Muscle layer of colon (tissue), 2 donors: Measurements from ENCODE around the gene PIR.

Experiments used
- H3K27ac ChIP-seq: one replicate; pipeline ENCODE4 v1.7.0; 2013; ENCODE audit warnings: low read depth, mild to moderate bottlenecking, low read length, moderate library complexity
- H3K27me3 ChIP-seq, 2 donors: one replicate each; pipeline ENCODE4 v1.7.0; 2013; ENCODE audit warnings: low read length in 2 of 2, mild to moderate bottlenecking in 2 of 2; ENCODE audit not compliant: insufficient read depth in 2 of 2, control insufficient read depth in 1 of 2
- H3K36me3 ChIP-seq: one replicate; pipeline ENCODE4 v1.7.0; 2013; ENCODE audit warnings: mild to moderate bottlenecking, low read length; ENCODE audit not compliant: insufficient read depth
- H3K4me1 ChIP-seq: one replicate; pipeline ENCODE4 v1.7.0; 2013; ENCODE audit warnings: mild to moderate bottlenecking, low read length; ENCODE audit not compliant: insufficient read depth
- H3K4me3 ChIP-seq, 2 donors: one replicate each; pipeline ENCODE4 v1.7.0; 2013; ENCODE audit warnings: low read length in 2 of 2, low read depth in 1 of 2, mild to moderate bottlenecking in 1 of 2, moderate library complexity in 1 of 2
- H3K9ac ChIP-seq: one replicate; pipeline ENCODE4 v1.7.0; 2013; ENCODE audit warnings: low read length
- H3K9me3 ChIP-seq: one replicate; pipeline ENCODE4 v1.7.0; 2013; ENCODE audit warnings: mild to moderate bottlenecking, low read length
- donor health status: abdominal sarcoma.
- donor health status: Adenocarcinoma of cecum.

Gene PIR

DNA sequence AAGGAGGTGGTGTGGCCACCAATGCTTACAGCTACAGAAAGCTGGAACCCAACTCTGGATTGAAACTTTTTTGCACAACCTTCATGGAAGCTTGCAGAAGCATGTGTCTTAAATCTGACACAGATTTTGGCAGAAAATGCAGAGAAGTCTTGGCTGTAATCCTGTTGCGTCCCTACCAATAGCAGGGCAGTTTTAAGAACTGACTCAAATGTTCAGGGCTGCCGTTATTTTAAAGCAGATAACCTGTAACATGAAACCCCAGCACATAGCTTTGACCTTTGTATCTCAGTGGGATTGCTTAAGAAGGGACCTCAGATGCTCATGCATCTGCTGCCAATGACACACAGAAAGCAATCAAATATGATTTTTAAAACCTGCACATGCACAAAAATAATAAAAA is 108.8 kb downstream of the PIR start, which contains the start of gene VEGFD:
Gene VEGFD, minus strand, starts transcription at position 110 of the 400 bp plus-strand sequence. CDS start 467 bp downstream, outside the sequence.
- Histone ChIP-seq H3K4me3 (no peak within 1 kb of the TSS), H3K27ac (no peak within 1 kb of the TSS), H3K9ac (no peak within 1 kb of the TSS), H3K9me3 (no peaks in the 10 kb centered on the region), H3K27me3 (peaks cover 0 to 8% of the 10 kb centered on the region in 2 donors), H3K4me1 (no peaks in the 10 kb centered on the region), H3K36me3 (no peaks in the 10 kb centered on the region)

- no peak overlapping the region for H3K27ac ChIP-seq
- peaks cover 0 to 8% of the 10 kb centered on the region in 2 donors for H3K27me3 ChIP-seq
- no peak overlapping the region for H3K4me3 ChIP-seq
Measured at GRCh38 chrX:15382813-15383212, 110.3 kb downstream of the PIR start.

DNA sequence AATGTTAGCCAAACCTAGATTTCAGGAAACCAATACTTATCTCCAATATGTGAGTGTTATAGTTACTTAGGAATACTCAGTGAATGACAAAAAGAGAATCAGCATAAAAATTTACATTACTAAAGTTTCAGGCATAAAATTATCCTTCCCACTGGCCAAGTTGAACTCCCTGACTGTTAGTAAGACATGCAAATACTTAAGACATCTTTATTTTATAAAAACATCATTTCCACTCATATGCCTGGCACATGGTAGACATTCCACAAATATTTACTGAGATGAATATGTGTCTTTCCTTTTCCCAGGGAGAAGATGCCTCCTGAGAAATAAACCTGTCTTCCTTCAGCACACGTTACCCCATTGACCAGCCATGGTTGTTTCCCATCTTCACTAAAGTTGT is 116.2 kb downstream of the PIR start:
- Histone ChIP-seq H3K27me3 (no peaks in the 10 kb centered on the region), H3K9me3 (no peaks in the 10 kb centered on the region), H3K4me1 (no peaks in the 10 kb centered on the region), H3K9ac (no peak overlapping the region), H3K27ac (no peak overlapping the region), H3K36me3 (no peaks in the 10 kb centered on the region), H3K4me3 (no peak overlapping the region)

More at GRCh38 chrX:15382813-15383212, 110.3 kb downstream of the PIR start:
- Histone ChIP-seq H3K9me3 (no peaks in the 10 kb centered on the region), H3K36me3 (no peaks in the 10 kb centered on the region), H3K4me1 (no peaks in the 10 kb centered on the region), H3K9ac (no peak overlapping the region)

DNA sequence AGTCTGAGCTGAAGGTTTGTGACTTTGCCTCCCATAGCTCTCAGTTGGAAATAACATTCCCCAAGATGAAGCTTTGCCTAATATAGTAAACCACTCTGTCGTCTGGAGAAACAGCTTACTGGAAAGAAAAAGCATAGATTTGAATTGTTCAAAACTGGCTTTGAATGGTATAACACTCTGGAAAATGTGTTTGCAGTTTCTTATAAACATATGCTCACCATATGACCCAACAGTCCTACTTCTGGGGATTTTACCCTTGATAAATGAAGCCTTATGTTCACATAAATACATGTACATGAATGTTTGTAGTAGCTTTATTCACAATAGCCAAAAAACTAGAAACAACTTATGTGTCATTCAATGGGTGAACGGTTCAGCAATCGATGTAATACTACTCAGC is 119.2 kb downstream of the PIR start:
- H3K27ac ChIP-seq = no peak overlapping the region
- no peak overlapping the region for H3K9ac ChIP-seq
- no peaks in the 10 kb centered on the region for H3K4me1 ChIP-seq
- H3K36me3 ChIP-seq = no peaks in the 10 kb centered on the region
- H3K9me3 ChIP-seq = no peaks in the 10 kb centered on the region
- no peak overlapping the region for H3K4me3 ChIP-seq
- H3K27me3 ChIP-seq = peaks cover 0 to 4% of the 10 kb centered on the region in 2 donors

DNA sequence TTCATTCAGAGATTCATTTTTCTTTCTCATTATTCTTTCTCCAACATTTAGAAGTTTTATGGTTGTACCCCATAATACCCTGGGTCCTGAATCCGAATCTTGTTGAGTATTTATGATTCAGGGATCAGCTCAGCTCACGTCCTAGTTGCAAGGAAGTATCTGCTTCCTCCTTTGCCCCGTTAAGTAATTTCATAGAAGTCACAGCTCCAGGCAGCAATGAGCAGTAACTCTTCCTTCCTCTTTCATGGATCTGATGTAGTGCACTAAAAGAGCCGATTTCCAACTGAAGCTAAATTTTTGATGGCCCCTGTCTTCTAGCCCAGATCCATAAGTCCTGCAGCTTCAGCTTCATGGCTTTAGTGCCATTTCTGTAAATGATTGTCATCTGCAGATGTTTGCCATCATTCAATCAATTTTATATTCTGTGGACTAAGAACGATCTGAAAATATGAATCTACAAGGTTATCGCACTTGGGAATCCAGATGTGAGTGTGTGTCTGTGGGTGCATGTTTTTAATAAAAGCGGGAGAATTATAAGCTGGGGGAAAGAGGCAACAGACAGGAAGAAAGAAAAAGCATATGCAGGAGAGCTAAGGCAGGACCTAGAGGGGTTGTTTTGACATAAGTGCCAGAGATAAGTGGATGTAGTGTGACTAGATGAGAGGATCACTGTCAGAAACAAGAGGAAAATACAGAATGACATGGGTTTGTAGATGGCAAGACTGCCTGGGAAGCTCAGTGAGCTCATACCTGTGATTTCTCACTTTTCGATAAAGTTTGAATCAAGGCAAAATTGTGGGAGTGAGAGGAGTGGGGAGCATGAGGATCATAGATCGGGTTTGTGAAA is 126.4 kb downstream of the PIR start:
- Histone ChIP-seq H3K9ac (no peak overlapping the region), H3K4me3 (no peak overlapping the region), H3K36me3 (no peaks in the 10 kb centered on the region), H3K27me3 (peaks cover 0 to 4% of the 10 kb centered on the region in 2 donors), H3K4me1 (no peaks in the 10 kb centered on the region), H3K27ac (no peak overlapping the region), H3K9me3 (no peaks in the 10 kb centered on the region)

DNA sequence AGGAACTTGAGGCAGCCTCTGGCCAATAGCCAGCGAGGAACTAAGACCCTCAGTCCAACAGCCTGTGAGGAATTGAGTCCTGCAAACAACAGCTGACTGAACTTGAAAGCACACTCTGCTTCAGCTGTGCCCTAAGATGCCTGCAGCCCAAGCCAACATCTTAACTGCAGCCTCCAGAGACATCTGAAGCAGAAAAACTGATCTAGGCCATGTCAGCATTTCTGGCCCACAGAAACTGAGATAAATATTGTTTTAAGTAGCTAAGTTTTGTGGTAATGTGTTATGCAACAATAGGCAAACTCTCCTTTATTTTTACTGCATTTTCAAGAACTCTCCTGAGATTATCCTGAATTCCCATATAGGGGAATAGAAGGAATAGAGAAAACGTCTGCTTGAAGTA is 133.4 kb downstream of the PIR start:
- Histone ChIP-seq H3K36me3 (no peaks in the 10 kb centered on the region), H3K27me3 (no peaks in the 10 kb centered on the region), H3K9ac (no peak overlapping the region), H3K4me1 (no peaks in the 10 kb centered on the region), H3K9me3 (no peaks in the 10 kb centered on the region), H3K27ac (no peak overlapping the region), H3K4me3 (no peak overlapping the region)

DNA sequence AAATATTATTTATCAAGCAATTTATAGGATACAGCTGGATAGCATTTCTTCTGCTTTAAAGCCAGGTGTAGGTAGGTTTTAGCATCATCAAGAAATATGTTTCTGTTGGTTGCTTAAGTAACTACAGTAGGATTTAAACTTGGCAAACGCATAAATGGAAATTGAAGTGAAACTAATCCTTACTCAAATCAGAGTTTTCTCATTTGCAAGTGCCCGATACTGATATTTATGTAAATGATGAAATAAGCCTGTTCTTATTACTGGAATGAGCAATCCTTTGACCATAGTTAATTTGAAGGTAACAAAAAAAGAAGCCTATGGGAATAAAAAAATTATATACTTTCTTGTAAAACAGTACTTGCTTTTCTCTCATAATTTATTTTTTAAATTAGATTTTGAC is 134.6 kb downstream of the PIR start:
- H3K27ac ChIP-seq = no peak overlapping the region
- no peaks in the 10 kb centered on the region for H3K36me3 ChIP-seq
- no peak overlapping the region for H3K4me3 ChIP-seq
- H3K9ac ChIP-seq = no peak overlapping the region
- H3K9me3 ChIP-seq = no peaks in the 10 kb centered on the region
- no peaks in the 10 kb centered on the region for H3K4me1 ChIP-seq
- H3K27me3 ChIP-seq = no peaks in the 10 kb centered on the region

- H3K4me3 ChIP-seq = no peak overlapping the region
- H3K9ac ChIP-seq = no peak overlapping the region
- H3K9me3 ChIP-seq = no peaks in the 10 kb centered on the region
- H3K36me3 ChIP-seq = no peaks in the 10 kb centered on the region
- no peaks in the 10 kb centered on the region for H3K27me3 ChIP-seq
- no peaks in the 10 kb centered on the region for H3K4me1 ChIP-seq
- no peak overlapping the region for H3K27ac ChIP-seq
Measured at GRCh38 chrX:15356444-15356843, 136.7 kb downstream of the PIR start.

- Histone ChIP-seq H3K4me1 (no peaks in the 10 kb centered on the region), H3K9me3 (no peaks in the 10 kb centered on the region), H3K27me3 (no peaks in the 10 kb centered on the region), H3K9ac (no peak overlapping the region), H3K4me3 (no peak overlapping the region), H3K36me3 (no peaks in the 10 kb centered on the region), H3K27ac (no peak overlapping the region)
Measured at GRCh38 chrX:15350329-15350996, 142.7 kb downstream of the PIR start.

DNA sequence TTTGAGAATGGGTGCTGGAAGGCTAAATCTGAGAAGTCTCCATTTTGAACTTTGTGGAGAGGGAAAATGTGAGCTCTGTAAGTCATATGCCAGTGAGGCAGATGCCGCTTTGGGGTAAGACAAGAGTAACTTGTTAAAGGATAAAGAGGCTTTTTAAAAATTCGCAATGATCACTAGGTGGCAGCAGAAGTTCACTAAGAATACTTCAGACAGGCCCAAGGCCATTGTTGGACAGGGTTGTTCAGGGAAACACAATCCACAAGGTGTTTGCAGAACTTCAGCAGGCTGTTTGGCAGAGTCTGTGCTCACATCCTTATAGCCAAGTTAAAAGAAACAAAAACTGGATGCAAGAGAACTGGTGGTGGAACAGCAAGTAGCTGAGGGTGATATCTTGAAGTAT is 144.1 kb downstream of the PIR start:
- H3K9ac ChIP-seq = no peak overlapping the region
- no peaks in the 10 kb centered on the region for H3K9me3 ChIP-seq
- no peak overlapping the region for H3K27ac ChIP-seq
- H3K4me1 ChIP-seq = no peaks in the 10 kb centered on the region
- H3K4me3 ChIP-seq = no peak overlapping the region
- H3K27me3 ChIP-seq = no peaks in the 10 kb centered on the region
- no peaks in the 10 kb centered on the region for H3K36me3 ChIP-seq

- H3K9me3 ChIP-seq = no peaks in the 10 kb centered on the region
- no peaks in the 10 kb centered on the region for H3K27me3 ChIP-seq
- H3K4me1 ChIP-seq = no peaks in the 10 kb centered on the region
- no peaks in the 10 kb centered on the region for H3K36me3 ChIP-seq
- no peak overlapping the region for H3K27ac ChIP-seq
- no peak overlapping the region for H3K9ac ChIP-seq
- no peak overlapping the region for H3K4me3 ChIP-seq
Measured at GRCh38 chrX:15345976-15346375, 147.2 kb downstream of the PIR start.
